CD4-positive, alpha-beta T cell (primary cell): ENCODE results near the gene ABHD8. TPM values are rescaled to one million over a fixed set of nuclear protein-coding genes. Genes with fewer than 3 reads are reported as not detected.

Experiments used
- ATAC-seq: fragments of 200-7000 bp; cut with Tn5 transposase; one replicate; pipeline ENCODE4 v1.10.0; 2022; ENCODE audit warnings: mild to moderate bottlenecking; ENCODE audit not compliant: poor library complexity
- CTCF ChIA-PET: fragments of 350-600 bp; sonication (Branson Sonifier 250); formaldehyde crosslinking; loops from one replicate; lab custom pipeline; 2021; ENCODE audit warnings: antibody characterized with exemption, inconsistent platforms; lab: Charles Lee
- POLR2A ChIA-PET: fragments of 350-600 bp; sonication (Branson Sonifier 250); formaldehyde crosslinking; loops from one replicate; lab custom pipeline; 2021; ENCODE audit warnings: antibody characterized with exemption, inconsistent platforms; lab: Charles Lee
- DNase-seq, 14 experiments: peaks; one replicate each; pipeline ENCODE4 v3.0.0-alpha.2; 2013 to 2020; ENCODE audit warnings: mixed read lengths in 2 of 14
- H3K27ac ChIP-seq, 2 donors: one replicate each; pipeline versions ENCODE4 v1.5.1 to v1.7.0; 2013; ENCODE audit warnings: low read length in 2 of 2, low read depth in 1 of 2, mild to moderate bottlenecking in 1 of 2
- H3K27me3 ChIP-seq, 2 experiments: 1 replicate in 1 of 2; 2 replicates in 1 of 2; pipeline versions ENCODE4 v1.6.1 to v1.7.0; 2013; ENCODE audit warnings: low read length in 2 of 2, control low read depth in 1 of 2, mild to moderate bottlenecking in 1 of 2, moderate library complexity in 1 of 2; ENCODE audit not compliant: insufficient read depth in 2 of 2, control insufficient read depth in 1 of 2
- H3K36me3 ChIP-seq: one replicate; pipeline ENCODE4 v1.6.1; 2013; ENCODE audit warnings: low read length, control low read depth; ENCODE audit not compliant: insufficient read depth
- H3K4me1 ChIP-seq: one replicate; pipeline ENCODE4 v1.6.1; 2013; ENCODE audit warnings: low read length, control low read depth; ENCODE audit not compliant: insufficient read depth
- H3K4me3 ChIP-seq: one replicate; pipeline ENCODE4 v1.5.1; 2013; ENCODE audit warnings: mild to moderate bottlenecking, low read length, moderate library complexity
- H3K9me3 ChIP-seq, 2 experiments: 1 replicate in 1 of 2; 2 replicates in 1 of 2; pipeline versions ENCODE4 v1.6.1 to v1.7.0; 2013; ENCODE audit warnings: low read length in 2 of 2, mild to moderate bottlenecking in 2 of 2, control low read depth in 1 of 2, moderate library complexity in 1 of 2; ENCODE audit not compliant: control insufficient read depth in 1 of 2, insufficient read depth in 1 of 2
- H3K27ac Mint-ChIP-seq: one replicate; pipeline ENCODE4 v1.8.0; 2020; ENCODE audit warnings: mixed read lengths
- H3K27me3 Mint-ChIP-seq: one replicate; pipeline ENCODE4 v1.8.0; 2021; ENCODE audit warnings: mixed read lengths
- H3K36me3 Mint-ChIP-seq: one replicate; pipeline ENCODE4 v1.8.0; 2021; ENCODE audit warnings: low read depth, mixed read lengths
- H3K4me1 Mint-ChIP-seq: one replicate; pipeline ENCODE4 v1.8.0; 2021; ENCODE audit warnings: low read depth, mixed read lengths
- H3K4me3 Mint-ChIP-seq: one replicate; pipeline ENCODE4 v1.8.0; 2020; ENCODE audit warnings: mild to moderate bottlenecking, mixed read lengths
- H3K9me3 Mint-ChIP-seq: one replicate; pipeline ENCODE4 v1.8.0; 2020; ENCODE audit warnings: mixed read lengths
- intact Hi-C, 2 experiments: fragments of 100-400 bp; cut with DNase I in 1 of 2; cut with micrococcal nuclease in 1 of 2; formaldehyde crosslinking; loops; one replicate each; pipeline versions ENCODE4 v1.15.1 to v1.9.0; 2023 to 2025; cut with DNase I, micrococcal nuclease
- total RNA-seq, 174 experiments: library from RNA in 2 of 174; stranded (reverse) in 2 of 174; gene quantifications; one replicate each; pipeline ENCODE4 v1.2.3 and lab custom pipeline; 2021 to 2026
- TF ChIP-seq, protein P1 (sequence below): fragments of 200-600 bp; IDR thresholded peaks from one replicate; pipeline ENCODE4 v1.8.0; 2022; ENCODE audit warnings: antibody characterized with exemption, mild to moderate bottlenecking

Gene ABHD8
- total RNA-seq, 2 experiments from 2014 or later, result 4.4 to 4.6 TPM

DNA sequence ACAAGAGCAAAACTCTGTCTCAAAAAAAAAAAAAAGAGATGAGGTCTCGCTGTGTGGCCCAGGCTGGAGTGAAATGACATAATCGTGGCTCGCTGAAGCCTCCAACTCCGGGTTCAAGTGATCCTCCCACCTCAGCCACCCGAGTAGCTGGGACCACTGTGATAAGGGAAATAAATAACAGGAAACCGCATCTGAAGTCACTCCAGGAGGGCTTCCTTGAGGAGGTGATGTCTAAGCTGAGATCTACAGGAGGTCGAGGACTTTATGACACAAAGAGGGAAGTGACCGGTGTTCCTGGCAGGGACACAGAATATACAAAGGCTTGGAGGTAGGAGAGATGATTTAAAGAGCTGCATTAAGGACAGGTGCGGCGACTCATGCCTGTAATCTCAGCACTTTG is 48.6 kb downstream of the ABHD8 start:
- Mint-ChIP-seq H3K4me1 (no peaks in the 10 kb centered on the region), H3K4me3 (no peak overlapping the region), H3K27ac (no peak overlapping the region), H3K36me3 (no peaks in the 10 kb centered on the region), H3K9me3 (no peaks in the 10 kb centered on the region), H3K27me3 (no peaks in the 10 kb centered on the region)
- Histone ChIP-seq H3K4me1 (no peaks in the 10 kb centered on the region), H3K4me3 (no peak overlapping the region), H3K9me3 (no peaks in the 10 kb centered on the region), H3K36me3 (no peaks in the 10 kb centered on the region), H3K27me3 (no peaks in the 10 kb centered on the region), H3K27ac (no peak overlapping the region)
- ChIA-PET POLR2A (no interaction called here), CTCF (no interaction called here)
- TF ChIP-seq, protein P1, sequence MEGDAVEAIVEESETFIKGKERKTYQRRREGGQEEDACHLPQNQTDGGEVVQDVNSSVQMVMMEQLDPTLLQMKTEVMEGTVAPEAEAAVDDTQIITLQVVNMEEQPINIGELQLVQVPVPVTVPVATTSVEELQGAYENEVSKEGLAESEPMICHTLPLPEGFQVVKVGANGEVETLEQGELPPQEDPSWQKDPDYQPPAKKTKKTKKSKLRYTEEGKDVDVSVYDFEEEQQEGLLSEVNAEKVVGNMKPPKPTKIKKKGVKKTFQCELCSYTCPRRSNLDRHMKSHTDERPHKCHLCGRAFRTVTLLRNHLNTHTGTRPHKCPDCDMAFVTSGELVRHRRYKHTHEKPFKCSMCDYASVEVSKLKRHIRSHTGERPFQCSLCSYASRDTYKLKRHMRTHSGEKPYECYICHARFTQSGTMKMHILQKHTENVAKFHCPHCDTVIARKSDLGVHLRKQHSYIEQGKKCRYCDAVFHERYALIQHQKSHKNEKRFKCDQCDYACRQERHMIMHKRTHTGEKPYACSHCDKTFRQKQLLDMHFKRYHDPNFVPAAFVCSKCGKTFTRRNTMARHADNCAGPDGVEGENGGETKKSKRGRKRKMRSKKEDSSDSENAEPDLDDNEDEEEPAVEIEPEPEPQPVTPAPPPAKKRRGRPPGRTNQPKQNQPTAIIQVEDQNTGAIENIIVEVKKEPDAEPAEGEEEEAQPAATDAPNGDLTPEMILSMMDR, result no peak
- ATAC-seq (no peak), DNase-seq (no peak)
- intact Hi-C loops, result no loop called here

DNA sequence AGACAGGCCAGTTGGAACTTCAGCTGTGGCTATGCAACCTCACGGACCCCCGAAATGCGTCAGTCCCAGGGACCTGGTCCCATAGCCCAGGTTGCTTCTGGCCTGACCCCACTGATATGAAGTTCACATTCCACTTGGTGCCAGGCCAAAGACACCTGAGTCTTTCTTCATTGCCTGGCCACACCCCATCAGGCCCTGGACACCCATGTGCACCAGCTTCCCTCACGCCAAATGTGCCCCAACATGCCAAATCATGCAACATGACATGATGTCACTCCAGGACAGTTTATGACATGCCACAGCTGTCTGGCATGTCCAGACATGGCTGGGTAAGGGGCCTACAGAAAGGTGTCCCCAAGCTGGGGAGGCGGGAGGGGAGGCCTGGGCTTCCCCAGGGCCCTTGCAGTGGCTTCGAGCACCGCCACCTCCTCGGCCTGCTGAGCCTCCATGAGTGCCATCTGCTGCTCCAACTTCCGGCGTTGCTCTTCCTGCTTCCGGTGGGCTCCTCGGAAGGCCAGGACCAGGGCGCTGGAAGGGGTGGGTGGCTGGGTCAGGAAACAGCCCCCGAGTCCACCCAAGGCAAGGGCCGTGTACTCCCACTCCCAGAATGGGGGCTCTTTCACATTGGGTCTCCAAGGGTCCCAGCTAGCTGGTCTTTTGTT is 53.2 kb downstream of the ABHD8 start:
- ChIA-PET CTCF (interaction anchor here (1.3 kb wide), 1 partner anchor 10 kb away, joined by 4 read pairs; no protein-coding TSS in a partner anchor), POLR2A (interaction anchor here (1.3 to 1.4 kb wide), 2 partner anchors 17 to 35 kb away, joined by 3 read pairs; partner anchors contain the start of genes BABAM1 and USE1)
- no peak overlapping the region for H3K4me3 ChIP-seq
- Mint-ChIP-seq H3K36me3 (no peaks in the 10 kb centered on the region), H3K27me3 (peaks cover 5% of the 10 kb centered on the region), H3K27ac (no peak overlapping the region), H3K9me3 (no peaks in the 10 kb centered on the region), H3K4me1 (no peaks in the 10 kb centered on the region), H3K4me3 (no peak overlapping the region)
- no peaks in the 10 kb centered on the region for H3K9me3 ChIP-seq
- TF ChIP-seq, protein P1, result no peak
- DNase-seq, result no peak
- intact Hi-C loops, result no loop called here
- ATAC-seq, result no peak
- H3K27me3 ChIP-seq, result no peaks in the 10 kb centered on the region
- H3K27ac ChIP-seq, result no peak overlapping the region
- peaks cover 12% of the 10 kb centered on the region for H3K4me1 ChIP-seq
- no peaks in the 10 kb centered on the region for H3K36me3 ChIP-seq

DNA sequence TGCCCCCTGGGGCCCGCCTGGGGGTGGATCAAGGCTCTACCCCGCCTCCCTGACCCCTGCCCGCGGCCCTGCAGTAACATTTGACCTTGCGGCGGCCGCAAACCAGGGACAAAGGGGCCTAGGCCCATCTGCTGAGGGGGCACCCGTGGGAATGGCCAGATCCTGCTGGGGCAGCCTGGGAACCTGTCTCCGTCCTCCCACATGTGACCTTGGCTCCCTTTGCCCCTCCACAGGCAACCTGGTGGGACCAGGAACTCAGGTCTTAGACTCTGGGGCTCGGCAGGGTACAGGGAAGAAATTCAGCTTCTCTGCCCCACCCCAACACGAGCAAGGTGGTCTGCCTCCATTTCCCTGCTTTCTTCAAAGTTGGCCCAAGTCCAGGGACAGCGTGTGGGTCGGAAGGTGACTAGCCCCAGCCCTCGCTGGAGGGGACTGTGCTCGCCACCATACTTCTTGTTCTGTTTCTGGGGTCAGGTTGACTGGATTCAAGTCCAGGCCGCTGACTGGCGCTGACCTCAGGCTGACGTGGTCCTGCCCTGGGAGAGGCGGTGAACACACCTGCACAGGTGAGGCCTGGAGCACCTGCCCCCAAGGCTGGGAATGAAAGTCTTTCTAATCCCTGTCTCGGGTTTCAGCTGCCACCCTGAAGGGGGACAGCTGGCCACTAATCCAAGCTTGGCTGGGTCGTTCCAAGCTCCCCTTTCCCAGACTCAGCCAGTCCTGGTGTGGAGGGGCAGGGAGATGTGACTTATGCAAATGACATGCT is 55.0 kb downstream of the ABHD8 start:
- H3K4me1 ChIP-seq, result peaks cover 17% of the 10 kb centered on the region
- H3K4me3 Mint-ChIP-seq, result peak overlapping the region; percentile 30
- no peak overlapping the region for H3K4me3 ChIP-seq
- ChIA-PET CTCF (no interaction called here), POLR2A (no interaction called here)
- H3K27me3 ChIP-seq, result no peaks in the 10 kb centered on the region
- intact Hi-C loops, result no loop called here
- H3K27ac ChIP-seq, result no peak overlapping the region
- ATAC-seq (no peak), DNase-seq (no peak)
- H3K36me3 ChIP-seq, result no peaks in the 10 kb centered on the region
- no peak overlapping the region for H3K27ac Mint-ChIP-seq
- H3K4me1 Mint-ChIP-seq, result no peaks in the 10 kb centered on the region
- peaks cover 5% of the 10 kb centered on the region for H3K27me3 Mint-ChIP-seq
- TF ChIP-seq, protein P1, result no peak
- no peaks in the 10 kb centered on the region for H3K36me3 Mint-ChIP-seq
- H3K9me3 ChIP-seq, result no peaks in the 10 kb centered on the region
- no peaks in the 10 kb centered on the region for H3K9me3 Mint-ChIP-seq
